Mammary microvascular endothelial cell (primary cell): Measurements from ENCODE around the gene BRWD1. TPM values are rescaled to one million over a fixed set of nuclear protein-coding genes. Genes with fewer than 3 reads are reported as not detected.

ENCODE experiments used
- total RNA-seq: library from RNA; depleted of rRNA; stranded (reverse); fragments of >200 nt; gene quantifications from 2 replicates; pipeline ENCODE4 v1.2.3, GENCODE V29; 2015

The BRWD1 gene
- total RNA-seq: 13.3 and 13.8 TPM in 2 replicates

DNA sequence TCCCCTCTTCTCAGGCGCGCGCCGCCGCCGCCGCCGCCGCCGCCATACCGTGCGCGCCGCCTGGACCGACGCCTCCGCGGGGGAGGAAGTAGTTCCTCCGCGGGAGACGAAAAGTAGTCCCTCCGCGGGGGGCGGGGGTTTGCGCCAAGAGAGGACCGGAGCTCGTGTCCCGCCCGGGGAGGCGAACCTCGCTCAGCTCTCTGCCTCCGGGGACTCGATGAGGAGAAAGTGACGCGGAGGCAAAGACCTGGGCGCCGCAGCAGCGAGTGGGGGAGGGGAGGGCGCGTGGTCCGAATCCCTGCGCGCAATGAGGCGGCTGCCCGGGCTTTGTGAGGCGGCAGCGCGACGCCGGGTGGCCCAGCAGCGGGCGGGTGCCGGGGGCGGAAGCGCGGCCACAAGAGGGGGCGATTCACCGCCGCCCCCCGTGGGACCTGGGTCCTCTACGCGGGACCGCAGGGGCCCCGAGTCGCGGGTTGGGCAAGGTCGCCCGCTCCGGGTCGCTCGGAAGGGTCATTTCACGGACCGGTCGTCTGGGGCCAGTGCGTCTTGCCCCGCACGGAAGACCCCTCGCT, at the start of gene BRWD1:
BRWD1 (minus strand) TSS at position 62 of the 572 bp plus-strand sequence. CDS start 141 bp downstream, outside the sequence.

DNA sequence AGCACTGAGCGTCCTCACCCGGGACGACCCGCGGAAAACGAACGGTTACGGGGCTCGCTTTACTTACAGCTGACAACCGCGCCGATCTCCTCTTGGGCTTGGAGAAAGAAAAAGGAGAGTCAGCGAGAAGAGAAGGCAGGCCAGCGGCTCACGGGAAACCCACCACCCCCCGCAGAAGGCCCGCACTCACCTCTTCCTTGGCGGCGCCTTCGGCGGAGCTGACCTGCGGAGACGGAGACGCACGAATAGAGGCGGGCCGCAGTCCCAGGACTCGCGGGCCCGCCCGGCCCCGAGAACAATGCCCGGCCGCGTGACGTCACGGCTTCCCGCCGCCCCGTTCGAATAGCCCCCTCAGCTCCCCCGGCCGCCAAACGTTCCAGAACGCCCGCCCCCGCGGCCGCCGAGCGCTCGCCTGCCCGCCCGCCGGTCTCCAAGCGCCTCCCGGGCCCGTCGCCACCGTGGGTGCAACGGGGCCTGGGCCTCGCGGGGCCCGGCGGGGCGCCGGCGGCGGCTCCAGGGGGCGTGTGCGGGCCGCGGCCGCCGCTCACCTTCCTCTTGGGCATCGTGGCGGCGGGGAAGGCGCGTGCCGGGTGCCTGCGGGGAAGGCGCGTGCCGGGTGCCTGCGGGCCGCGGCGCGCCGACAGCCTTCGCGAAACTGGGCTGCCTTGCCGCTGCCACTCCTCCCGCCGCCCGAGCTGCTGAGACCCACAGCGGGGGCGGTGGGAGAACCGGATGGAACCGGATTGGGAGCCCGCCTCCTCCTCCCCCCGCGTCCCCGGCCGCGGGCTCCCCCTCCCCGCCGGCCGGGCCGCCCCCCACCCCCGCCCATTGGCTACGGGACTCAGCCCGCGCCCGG, 35.2 kb upstream of the BRWD1 start, which contains the start of gene HMGN1:
HMGN1 (minus strand) TSS at position 734 of the 856 bp plus-strand sequence; CDS start at position 563, 171 bp downstream.

GRCh38 chr21:39183272-39184049, 130.0 kb downstream of the BRWD1 start, which contains the start of gene PSMG1:
Gene PSMG1, minus strand, starts transcription at chr21:39183451. Its CDS starts 66 bp downstream, at chr21:39183385.

Other genes starting within 250 kb of the BRWD1 start
- gene PSMG1, start 130.2 kb downstream of the BRWD1 start, total RNA-seq: 66.4 and 75.2 TPM in 2 replicates
- 237 and 259 TPM in 2 replicates for gene HMGN1, start 35.5 kb upstream of the BRWD1 start, total RNA-seq
- gene LCA5L, start 132.1 kb upstream of the BRWD1 start, total RNA-seq: 0.07 and 0.74 TPM in 2 replicates
- gene SH3BGR, start 138.3 kb upstream of the BRWD1 start, total RNA-seq: 0.39 and 4.7 TPM in 2 replicates